ENCODE results near the gene PCDH12. TPM values are rescaled to one million over a fixed set of nuclear protein-coding genes. Genes with fewer than 3 reads are reported as not detected.

The PCDH12 gene
- total RNA-seq, 2 experiments from 2014 or later, result 0.76 to 1.0 TPM

DNA sequence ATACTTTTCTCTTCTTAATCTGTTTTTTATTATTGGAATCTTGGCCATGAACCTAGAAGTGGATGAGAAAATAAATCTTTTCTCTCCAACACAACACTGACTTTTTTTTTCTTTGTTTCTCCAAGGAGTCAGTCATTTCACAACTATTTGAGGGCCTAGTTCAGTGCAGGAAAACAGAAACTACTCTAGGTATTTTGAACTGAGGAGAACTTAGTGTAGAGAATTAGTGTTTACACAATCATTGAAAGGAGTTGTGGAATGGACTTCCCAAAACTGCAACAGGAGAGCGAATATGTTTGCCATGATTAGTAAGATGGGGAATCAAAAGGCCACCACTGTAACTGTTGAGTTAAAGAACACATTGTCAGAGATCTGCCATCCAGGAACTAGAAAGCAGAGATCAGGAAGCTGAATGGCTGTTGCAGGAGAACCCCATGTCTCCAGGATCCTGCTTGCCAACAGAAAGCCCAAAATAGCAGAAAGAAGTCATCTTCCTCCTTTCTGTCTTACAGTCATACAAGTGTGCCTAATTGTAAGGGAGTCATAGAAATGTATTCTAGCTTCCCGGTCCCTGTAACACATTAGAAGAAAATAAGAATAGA lies 59.5 kb downstream of the PCDH12 start:
- POLR2A ChIA-PET, result no interaction called here
- CTCF ChIA-PET, result no interaction called here

DNA sequence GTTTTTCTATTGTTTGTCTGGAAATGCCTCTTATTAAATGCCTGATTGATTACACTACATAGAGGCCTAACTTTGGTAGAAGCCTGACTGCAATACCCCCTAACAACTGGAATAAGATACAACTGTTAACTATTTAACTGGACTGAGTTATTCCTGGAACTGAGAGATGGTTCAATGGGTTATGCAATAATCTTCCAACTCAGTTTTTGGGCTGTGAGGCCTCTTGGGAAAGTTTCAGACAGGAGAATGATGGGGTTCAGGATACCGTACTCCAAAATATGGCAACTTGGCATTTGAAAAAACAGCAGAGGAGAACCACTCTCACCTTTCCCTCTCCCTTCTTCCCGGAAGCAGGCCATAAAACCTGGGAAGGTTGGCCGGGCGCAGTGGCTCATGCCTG lies 60.6 kb downstream of the PCDH12 start:
- ChIA-PET CTCF (no interaction called here), POLR2A (no interaction called here)

Other genes starting within 250 kb of the PCDH12 start
- not detected for gene PCDH1, start 79.8 kb downstream of the PCDH12 start, total RNA-seq
- gene DELE1, start 34.3 kb downstream of the PCDH12 start, total RNA-seq, result 10 to 100 TPM; 49.0 to 49.4 TPM
- gene RNF14, start 10.9 kb upstream of the PCDH12 start, total RNA-seq, result 10 to 100 TPM; 45.9 to 47.8 TPM
- gene GNPDA1, start 54.8 kb upstream of the PCDH12 start, total RNA-seq, result 10 to 100 TPM; 81.7 to 85.3 TPM
- 10 to 100 TPM; 84.4 to 84.9 TPM for gene NDFIP1, start 150.6 kb upstream of the PCDH12 start, total RNA-seq